T47D (cell line): ENCODE data around the gene FBXO44.

Source experiments
- DNase-seq, 2 experiments: peaks; one replicate each; pipeline versions ENCODE4 v3.0.0 to v3.0.0-alpha.2; 2011 to 2012; ENCODE audit warnings: low read depth in 1 of 2, low spot score in 1 of 2
- JUND ChIP-seq: IDR thresholded peaks from 2 replicates; pipeline ENCODE4 v1.6.1; 2012; ENCODE audit warnings: low read depth
- in situ Hi-C: cut with HindIII; loops from 2 replicates; pipeline ENCODE4 v1.10.0; 2016; ENCODE audit warnings: low sequenced_read_pairs, low pct_unique_long_range_greater_than_20kb

Gene FBXO44

DNA sequence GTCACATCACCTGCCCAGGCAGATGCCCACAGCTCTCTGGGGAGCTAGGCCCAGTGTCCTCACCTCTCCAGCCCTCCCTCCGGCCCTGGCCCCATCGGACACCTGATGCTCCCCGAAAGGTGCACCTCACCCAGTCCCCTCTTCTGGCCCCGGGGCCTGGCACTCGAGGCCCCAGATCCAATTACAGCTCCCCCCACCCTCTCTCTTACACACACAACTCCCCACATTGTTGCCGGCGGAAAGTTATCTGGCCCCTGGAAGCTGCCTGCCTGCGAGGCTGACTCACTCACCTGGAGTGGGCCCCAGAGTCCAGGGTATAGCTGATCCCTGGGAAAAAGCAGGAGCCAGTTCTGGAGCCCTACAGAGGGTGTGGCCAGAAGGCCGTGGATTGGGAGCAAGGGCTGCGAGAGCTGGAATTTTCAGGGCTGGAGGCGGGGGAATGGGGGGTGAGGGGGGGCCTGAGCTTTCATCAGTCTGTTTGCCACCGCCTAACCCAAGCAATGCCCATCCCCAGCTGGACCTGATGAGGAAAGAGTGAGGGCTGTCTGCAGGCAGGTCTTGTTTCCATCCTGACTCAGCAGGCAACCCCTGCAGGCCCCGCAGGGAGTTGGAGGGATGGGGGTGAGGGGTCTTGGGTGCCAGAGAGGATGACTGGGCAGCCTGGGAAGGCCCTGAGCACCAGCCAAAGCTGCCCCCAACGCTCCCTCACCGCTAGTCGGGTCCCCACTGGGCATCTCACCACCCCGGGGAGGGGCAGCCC is 1.4 kb upstream of the FBXO44 start:
- in situ Hi-C loops, result no loop called here
- no peak for DNase-seq
- no peak for TF ChIP-seq JUND

- no peak for DNase-seq
- TF ChIP-seq JUND, result no peak
- in situ Hi-C loops, result no loop called here
Measured at GRCh38 chr1:11653861-11654136, 878 bp upstream of the FBXO44 start.

- TF ChIP-seq JUND, result no peak
- no peak for DNase-seq
- in situ Hi-C loops, result no loop called here
Measured at GRCh38 chr1:11654939-11655808, 497 bp downstream of the FBXO44 start.

DNA sequence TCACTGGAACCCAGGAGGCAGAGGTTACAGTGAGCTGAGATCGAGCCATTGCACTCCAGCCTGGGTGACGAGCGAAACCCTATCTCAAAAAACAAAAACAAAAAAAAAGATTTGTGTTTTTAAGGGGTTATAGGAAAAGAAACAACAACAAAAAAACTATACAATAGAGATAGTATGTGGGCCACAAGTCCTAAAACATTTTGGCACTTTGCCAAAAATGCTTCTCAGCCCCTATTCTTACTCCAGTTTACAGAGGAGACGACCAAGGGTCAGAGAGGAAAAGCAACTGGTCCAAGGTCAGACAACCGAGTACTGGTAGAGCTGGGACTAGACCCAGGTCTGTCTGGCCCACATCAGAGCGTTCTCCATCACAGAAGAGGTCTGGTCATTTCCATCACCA is 3.0 kb downstream of the FBXO44 start:
- DNase-seq, result no peak
- in situ Hi-C loops, result no loop called here
- TF ChIP-seq JUND, result no peak

DNA sequence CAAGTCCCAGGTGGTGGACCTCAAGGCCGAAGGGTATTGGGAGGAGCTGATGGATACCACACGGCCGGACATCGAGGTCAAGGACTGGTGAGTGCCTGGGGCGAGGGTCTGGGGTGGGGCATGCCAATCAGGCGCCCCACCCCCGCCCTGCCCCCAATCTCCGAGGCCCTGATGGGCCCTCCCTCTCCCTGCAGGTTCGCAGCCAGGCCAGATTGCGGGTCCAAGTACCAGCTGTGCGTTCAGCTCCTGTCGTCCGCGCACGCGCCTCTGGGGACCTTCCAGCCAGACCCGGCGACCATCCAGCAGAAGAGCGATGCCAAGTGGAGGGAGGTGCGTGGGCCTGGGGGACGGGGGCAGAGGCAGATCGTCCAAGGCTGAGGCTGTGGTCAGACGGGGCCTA is 3.9 kb downstream of the FBXO44 start:
- DNase-seq, result no peak
- TF ChIP-seq JUND, result no peak
- in situ Hi-C loops, result no loop called here

DNA sequence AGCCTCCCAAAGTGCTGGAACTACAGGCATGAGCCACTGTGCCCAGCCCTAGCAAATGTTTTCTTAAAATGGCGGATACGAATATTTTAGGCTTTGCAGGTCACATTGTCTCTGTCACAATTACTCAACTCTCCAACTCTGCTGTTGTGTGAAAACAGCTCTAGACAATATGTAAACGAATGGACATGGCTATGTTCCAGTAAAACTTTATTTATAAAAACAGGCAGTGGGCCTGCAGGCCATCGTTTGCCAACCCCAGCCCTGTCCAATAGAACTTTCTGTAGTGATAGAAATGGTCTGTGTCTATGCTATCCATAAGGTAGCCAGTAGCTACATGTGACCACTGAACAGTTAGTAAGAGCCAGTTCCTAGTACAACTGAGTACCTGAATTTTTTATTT is 5.1 kb downstream of the FBXO44 start:
- DNase-seq, result no peak
- in situ Hi-C loops, result no loop called here
- no peak for TF ChIP-seq JUND

DNA sequence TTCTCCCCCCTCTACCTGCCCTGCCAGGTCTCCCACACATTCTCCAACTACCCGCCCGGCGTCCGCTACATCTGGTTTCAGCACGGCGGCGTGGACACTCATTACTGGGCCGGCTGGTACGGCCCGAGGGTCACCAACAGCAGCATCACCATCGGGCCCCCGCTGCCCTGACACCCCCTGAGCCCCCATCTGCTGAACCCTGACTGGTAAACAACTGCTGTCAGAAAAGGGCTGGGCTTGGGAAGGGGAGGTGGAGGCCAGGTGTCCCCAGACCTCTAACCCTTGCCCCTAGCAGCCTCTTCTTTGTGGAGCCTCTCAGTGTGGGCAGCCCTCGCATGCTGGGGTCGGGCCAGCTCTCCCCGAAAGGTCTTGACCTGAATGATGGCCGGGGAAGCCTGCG is 6.4 kb downstream of the FBXO44 start:
- in situ Hi-C loops, result no loop called here
- TF ChIP-seq JUND, result no peak
- no peak for DNase-seq

DNA sequence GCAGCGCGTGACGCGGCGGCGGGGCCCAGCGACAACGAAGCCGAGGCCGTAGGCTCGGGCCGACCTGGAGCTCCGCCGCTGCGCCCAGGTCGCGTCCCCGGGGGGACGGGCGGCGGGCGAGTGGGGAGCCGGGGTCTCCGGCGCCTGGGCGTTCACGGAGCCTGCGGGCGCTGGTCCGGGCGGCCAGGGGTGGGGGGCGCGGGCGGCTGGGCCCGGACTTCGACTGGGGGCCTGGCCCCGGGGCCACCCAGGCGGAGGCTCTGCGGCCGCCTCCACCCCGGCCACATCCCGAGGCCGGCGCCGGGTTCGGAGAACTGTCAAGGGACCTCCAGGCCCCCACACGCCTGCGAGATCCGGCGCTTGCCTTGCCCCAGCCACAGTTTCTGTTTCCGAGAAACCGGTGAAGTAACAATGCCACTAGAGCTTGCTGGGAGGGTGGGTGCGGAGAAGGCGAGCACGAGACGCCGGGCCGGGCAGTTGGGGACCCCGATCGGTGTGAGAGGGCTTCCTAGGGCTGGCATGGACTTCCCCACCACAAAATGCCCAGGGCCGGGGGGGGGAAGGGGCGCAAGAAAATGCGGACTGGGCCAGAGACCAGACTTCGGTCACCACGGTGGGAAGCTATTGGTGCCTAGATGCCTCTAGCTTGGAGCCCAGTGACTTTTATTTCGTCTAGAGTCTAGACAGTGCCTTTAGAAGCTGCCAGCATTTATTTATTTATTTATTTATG is 9.8 kb downstream of the FBXO44 start:
- TF ChIP-seq JUND, result no peak
- DNase-seq, result peak in 1 of 2 experiments; percentile 47
- in situ Hi-C loops, result no loop called here

DNA sequence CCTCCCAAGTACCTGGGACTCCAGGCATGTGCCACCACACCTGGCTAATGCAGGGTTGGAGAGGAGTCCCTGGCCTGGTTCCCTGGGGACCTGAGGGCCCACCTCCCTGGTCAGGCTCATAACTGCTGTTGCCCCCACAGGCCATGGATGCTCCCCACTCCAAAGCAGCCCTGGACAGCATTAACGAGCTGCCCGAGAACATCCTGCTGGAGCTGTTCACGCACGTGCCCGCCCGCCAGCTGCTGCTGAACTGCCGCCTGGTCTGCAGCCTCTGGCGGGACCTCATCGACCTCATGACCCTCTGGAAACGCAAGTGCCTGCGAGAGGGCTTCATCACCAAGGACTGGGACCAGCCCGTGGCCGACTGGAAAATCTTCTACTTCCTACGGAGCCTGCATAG is 13.8 kb downstream of the FBXO44 start:
- no peak for TF ChIP-seq JUND
- in situ Hi-C loops, result no loop called here
- DNase-seq, result no peak

DNA sequence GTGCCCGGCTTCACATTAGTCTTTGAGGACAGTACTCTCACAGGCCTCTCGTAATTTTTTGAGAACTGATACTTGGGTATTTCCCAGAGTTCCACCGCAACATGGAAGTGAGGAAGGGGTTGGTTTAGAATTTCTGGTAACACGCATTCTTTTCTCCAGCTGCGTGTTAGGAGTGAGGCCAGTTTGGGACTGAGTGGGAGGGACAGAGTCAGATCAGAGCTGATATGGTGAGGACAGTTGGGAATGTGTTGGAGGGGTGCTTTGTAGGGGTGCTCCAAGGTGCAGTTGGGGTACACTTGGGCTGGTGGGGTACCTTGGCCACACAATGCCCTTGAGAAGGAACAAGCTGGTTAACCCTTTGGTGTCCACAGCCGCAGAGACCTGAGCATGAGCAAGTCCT is 16.1 kb downstream of the FBXO44 start:
- TF ChIP-seq JUND, result no peak
- in situ Hi-C loops, result no loop called here
- no peak for DNase-seq

DNA sequence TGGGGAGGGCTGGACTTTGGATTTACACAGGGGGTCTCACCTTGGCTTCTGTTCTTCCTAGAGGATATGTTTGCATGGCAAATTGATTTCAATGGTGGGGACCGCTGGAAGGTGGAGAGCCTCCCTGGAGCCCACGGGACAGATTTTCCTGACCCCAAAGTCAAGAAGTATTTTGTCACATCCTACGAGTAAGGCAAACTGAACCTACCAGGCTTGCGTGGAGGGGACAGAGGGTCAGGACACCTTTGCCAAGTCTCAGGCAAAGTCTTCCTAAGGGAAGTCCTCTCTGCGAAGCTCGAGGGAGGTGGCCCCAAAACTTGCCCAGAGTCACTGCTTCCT is 16.5 kb downstream of the FBXO44 start:
- no peak for DNase-seq
- in situ Hi-C loops, result no loop called here
- TF ChIP-seq JUND, result no peak

DNA sequence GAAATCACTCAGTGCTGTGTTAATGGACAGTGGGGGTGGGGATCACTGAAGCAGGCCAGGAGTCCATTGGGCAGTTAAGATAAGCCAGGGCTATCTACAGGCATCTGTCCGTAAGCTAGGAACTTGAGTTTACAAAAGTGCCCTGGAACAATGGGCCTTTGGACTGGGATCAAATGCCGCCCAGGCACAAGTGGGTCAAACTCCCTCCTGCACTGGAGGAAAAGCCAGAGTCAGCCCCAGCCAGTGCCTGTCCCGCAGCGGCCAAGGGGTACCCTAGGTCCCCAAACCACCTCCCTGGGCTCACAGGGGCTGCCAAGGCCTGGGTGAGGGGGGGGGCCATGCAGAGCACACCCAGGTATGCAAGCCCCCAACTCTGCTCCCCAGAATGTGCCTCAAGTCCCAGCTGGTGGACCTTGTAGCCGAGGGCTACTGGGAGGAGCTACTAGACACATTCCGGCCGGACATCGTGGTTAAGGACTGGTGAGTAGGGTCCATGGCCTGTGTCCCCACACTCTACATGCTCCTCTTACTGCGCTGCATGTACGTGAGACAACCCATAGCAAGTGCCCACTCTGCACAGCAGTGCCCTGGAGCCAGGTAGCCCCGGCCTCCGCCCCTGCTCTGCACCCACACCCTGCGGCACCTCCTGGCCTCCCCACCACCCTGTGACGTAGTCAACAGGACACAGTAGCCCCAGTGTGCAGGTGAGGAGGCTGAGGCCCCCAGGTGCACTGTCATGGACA is 17.0 kb downstream of the FBXO44 start:
- no peak for TF ChIP-seq JUND
- no peak for DNase-seq
- in situ Hi-C loops, result no loop called here
